Measurements from ENCODE around the gene ITGAD. TPM values are rescaled to one million over a fixed set of nuclear protein-coding genes. Genes with fewer than 3 reads are reported as not detected.
"Not testable (repeated sequence)": the region's sequence is repeated elsewhere in the genome, so short reads cannot be mapped to it uniquely, and the experiment has no call there.

ITGAD gene
- total RNA-seq, 2 experiments from 2014 or later, result not detected

DNA sequence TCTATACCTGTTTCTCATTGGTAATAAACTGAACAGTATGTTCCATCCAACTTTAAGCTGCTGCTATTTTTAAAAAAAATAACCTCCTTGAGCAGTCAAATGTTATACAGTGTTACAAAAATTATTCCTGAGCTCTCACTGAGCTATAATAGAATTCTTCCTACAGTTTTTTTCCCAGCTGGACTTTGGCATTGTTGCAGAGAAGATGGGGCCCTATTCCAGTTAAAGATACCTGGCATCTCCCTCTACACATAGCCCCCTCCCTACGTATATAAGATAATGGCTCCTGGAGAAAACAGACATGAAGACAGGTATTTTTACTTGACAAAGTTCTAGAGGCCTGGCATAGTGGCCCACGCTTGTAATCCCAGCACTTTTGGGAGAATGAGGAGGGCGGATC, 36.7 kb downstream of the ITGAD start:
- Mint-ChIP-seq H3K36me3 (ENCODE audit: low read depth) (no peaks in the 10 kb centered on the region), H3K4me1 (peaks cover 13% of the 10 kb centered on the region), H3K9me3 (no peaks in the 10 kb centered on the region), H3K27ac (no peak overlapping the region), H3K27me3 (no peaks in the 10 kb centered on the region), H3K4me3 (no peak overlapping the region)
- ChIA-PET POLR2A (no interaction called here), CTCF (interaction anchor here (1.1 to 3.3 kb wide), 5 partner anchors 10 to 288 kb away, joined by 3 to 14 read pairs (median 3); partner anchors contain the start of gene ZNF843)
- DNase-seq, result no peak

DNA sequence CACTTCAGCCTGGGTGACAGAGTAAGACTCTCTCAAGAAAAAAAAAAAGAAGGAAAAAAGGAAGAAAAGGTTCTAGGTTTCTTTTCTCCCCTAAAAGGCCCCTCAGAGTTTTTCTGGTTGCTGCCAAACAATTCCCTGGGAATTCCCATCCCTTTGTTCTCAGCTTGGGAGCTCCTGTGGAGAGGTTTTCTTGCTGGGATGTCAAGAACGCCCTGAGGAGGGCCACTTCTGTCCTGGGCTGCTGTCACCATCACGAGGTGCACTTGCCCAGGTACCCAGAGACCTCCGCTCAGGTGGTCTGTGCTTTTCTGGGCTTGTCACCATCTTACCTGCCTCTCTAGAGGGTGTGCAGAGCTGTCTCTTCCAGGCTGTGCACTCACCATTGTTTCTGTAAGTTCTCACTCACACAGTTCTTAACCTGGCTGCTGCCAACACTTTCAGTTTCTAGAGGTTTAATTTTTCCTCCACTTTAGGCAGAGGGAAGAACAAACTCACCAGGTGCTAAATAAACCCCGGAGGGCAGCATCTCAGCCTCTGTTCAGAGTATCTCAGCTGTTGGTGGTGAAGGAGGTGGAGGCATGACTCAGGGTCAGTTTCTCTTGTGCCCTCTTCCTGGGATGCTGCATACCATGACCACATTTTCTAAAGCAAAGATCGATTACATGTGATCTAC, 37.4 kb downstream of the ITGAD start:
- no peak for DNase-seq
- Mint-ChIP-seq H3K36me3 (ENCODE audit: low read depth) (no peaks in the 10 kb centered on the region), H3K27me3 (no peaks in the 10 kb centered on the region), H3K27ac (no peak overlapping the region), H3K4me3 (no peak overlapping the region), H3K9me3 (no peaks in the 10 kb centered on the region), H3K4me1 (peaks cover 13% of the 10 kb centered on the region)
- POLR2A ChIA-PET, result no interaction called here
- CTCF ChIA-PET, result interaction anchor here (0.9 to 3.3 kb wide), 6 partner anchors 8 to 289 kb away, joined by 3 to 14 read pairs (median 4); partner anchors contain the start of gene ZNF843

DNA sequence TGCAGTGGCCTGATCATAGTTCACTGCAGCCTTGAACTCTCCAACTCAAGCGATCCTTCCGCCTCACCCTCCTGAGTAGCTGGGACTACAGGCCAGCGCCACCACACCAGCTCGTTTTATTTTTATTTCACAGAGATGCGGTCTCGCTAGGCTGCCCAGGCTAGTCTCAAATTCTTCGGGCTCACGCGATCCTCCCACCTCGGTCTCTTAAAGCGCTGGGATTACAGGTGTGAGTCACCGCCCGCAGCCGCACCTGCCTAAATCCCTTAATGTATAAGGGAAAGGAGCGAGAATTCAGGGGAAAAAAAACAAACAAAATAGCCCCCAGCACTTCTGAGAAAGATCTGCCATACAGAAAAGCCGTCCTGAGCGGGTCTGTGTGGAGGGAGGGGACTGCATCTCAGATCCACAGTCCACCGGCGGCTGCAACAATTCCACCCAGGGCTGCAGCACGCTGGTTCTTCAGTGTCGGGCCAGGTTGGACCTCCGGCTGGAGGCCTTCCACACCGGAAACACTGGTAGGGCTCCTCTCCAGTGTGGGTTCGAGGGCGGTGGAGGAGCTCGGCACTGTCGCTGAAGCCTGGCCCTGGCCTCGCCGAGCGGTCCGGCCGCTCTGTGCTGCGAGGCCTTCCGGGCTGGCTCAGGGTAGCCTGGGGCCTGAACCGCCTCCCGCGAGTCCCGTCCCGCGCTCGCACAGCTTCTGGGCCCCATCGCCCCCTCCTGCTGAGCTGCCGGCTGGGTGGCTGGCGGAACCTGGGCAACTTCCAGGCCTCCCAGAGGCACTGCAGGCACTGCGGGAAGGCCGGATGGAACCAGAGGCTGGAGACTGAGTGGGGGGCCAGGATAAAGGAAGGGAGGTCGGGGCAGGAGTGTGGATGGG, 42.4 kb downstream of the ITGAD start:
- CTCF ChIA-PET, result interaction anchor here (0.7 to 1.7 kb wide), 2 partner anchors 19 to 20 kb away, joined by 3 to 4 read pairs; no protein-coding TSS in a partner anchor
- H3K4me3 Mint-ChIP-seq, result no peak overlapping the region
- peaks cover 16% of the 10 kb centered on the region for H3K4me1 Mint-ChIP-seq
- H3K9me3 Mint-ChIP-seq, result no peaks in the 10 kb centered on the region
- POLR2A ChIA-PET, result no interaction called here
- H3K27me3 Mint-ChIP-seq, result no peaks in the 10 kb centered on the region
- no peak overlapping the region for H3K27ac Mint-ChIP-seq
- no peaks in the 10 kb centered on the region for H3K36me3 Mint-ChIP-seq (ENCODE audit: low read depth)
- no peak for DNase-seq

DNA sequence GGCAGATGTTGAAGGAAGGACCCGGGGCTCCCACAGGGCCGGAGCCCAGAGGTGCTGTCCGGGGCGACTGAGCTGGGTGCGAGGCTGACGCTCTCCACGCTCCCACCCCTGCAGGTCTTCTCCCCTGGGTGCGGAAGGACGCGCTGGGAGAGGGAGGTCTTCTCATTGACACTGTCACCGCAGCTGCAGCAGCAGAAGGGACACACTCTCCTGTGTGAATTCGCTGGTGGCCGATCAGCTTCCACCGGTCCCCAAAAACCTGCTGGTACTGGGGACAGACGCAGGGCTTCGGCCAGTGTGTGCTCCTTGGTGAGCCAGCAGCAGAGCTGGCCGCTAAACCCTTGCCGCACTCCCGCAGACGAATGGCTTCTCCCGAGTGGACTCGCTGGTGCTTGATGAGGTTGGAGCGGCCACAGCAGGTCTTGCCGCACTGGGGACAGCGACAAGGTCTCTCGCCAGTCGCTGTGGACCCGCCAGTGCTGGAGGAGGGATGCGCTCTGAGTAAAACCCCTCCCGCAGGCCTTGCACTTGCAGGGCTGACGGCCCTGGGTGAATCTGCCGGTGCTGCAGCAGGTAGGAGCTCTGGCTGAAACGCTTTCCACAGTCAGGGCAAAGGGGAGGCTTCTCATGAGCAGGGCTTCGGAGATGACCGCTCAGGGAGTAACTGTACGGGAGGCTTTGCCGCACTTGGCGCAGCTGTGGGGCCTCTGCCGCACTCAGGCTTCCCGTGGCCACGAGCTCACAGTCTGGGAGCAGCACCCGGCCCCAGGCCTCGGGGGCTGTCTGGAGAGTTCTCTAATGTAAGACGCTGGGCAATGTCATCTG, 43.3 kb downstream of the ITGAD start:
- CTCF ChIA-PET, result interaction anchor here (0.6 to 1.7 kb wide), 5 partner anchors 11 to 22 kb away, joined by 3 to 4 read pairs (median 3); no protein-coding TSS in a partner anchor
- DNase-seq, result no peak
- no peak overlapping the region for H3K27ac Mint-ChIP-seq
- H3K36me3 Mint-ChIP-seq (ENCODE audit: low read depth), result no peaks in the 10 kb centered on the region
- H3K27me3 Mint-ChIP-seq, result no peaks in the 10 kb centered on the region
- POLR2A ChIA-PET, result no interaction called here
- H3K9me3 Mint-ChIP-seq, result no peaks in the 10 kb centered on the region
- H3K4me1 Mint-ChIP-seq, result peaks cover 12% of the 10 kb centered on the region
- no peak overlapping the region for H3K4me3 Mint-ChIP-seq

DNA sequence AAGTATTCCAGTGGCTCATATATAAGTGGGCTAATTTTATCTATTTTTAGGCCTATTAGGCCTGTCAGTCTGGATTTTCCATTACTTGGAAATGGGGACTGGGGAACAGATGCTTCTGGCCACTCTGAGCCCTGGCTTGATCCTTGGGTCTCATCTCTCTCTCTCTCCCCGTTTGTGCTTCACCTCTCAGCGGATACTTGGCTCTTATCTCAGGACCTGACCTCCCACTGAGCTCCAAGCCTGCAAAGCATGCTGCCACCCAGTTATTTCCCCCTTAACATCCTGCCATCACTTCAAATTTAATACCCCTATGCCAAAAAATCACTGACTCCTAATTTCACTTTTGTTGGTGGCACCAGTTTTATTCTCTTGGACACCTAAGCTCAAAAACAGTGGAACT, 45.3 kb downstream of the ITGAD start:
- H3K27me3 Mint-ChIP-seq, result peaks cover 1% of the 10 kb centered on the region
- H3K36me3 Mint-ChIP-seq (ENCODE audit: low read depth), result no peaks in the 10 kb centered on the region
- DNase-seq, result no peak
- no peaks in the 10 kb centered on the region for H3K9me3 Mint-ChIP-seq
- H3K4me3 Mint-ChIP-seq, result no peak overlapping the region
- peaks cover 19% of the 10 kb centered on the region for H3K4me1 Mint-ChIP-seq
- ChIA-PET CTCF (no interaction called here), POLR2A (no interaction called here)
- no peak overlapping the region for H3K27ac Mint-ChIP-seq

DNA sequence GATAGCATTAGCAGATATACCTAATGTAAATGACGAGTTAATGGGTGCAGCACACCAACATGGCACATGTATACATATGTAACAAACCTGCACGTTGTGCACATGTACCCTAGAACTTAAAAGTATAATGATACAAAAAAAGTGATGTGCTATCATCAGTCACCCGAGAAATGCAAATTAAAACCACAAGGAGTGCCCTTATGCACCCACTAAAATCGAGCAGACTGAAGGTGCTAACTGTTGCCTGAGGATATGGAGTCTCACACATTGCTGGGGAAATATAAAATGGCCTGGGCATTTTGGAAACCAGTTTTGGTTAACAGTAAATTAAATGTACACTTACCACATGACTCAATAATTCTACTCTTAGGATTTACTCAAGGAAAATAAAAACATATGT, 45.9 kb downstream of the ITGAD start:
- H3K4me1 Mint-ChIP-seq, result peaks cover 19% of the 10 kb centered on the region
- H3K36me3 Mint-ChIP-seq (ENCODE audit: low read depth); H3K4me3 Mint-ChIP-seq; H3K27ac Mint-ChIP-seq; H3K27me3 Mint-ChIP-seq; DNase-seq; CTCF ChIA-PET; H3K9me3 Mint-ChIP-seq; POLR2A ChIA-PET: not testable (repeated sequence)

DNA sequence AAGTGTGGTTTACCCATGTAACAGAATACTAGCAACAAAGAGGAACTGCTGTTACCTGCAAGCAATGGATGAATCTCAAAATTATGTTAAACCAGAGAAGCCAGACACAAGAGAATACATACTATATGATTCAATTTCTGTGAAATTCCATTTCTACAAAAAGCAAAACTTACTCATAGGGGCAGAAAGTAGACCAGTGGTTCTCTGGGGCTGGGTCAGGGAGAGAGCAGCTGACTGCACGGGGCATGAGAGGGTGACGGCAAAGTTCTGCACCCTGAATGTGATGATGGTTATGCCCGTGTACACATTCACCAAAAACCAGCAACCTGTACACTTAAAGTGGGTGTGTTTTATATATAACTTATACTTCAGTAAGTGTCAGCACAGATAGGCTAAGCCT, 46.4 kb downstream of the ITGAD start:
- H3K4me1 Mint-ChIP-seq, result peaks cover 19% of the 10 kb centered on the region
- ChIA-PET POLR2A (no interaction called here), CTCF (interaction anchor here (1.1 kb wide), 1 partner anchor 57 kb away, joined by 4 read pairs; no protein-coding TSS in a partner anchor)
- H3K36me3 Mint-ChIP-seq (ENCODE audit: low read depth), result no peaks in the 10 kb centered on the region
- H3K27me3 Mint-ChIP-seq, result peaks cover 1% of the 10 kb centered on the region
- no peak overlapping the region for H3K4me3 Mint-ChIP-seq
- DNase-seq, result no peak
- no peaks in the 10 kb centered on the region for H3K9me3 Mint-ChIP-seq
- H3K27ac Mint-ChIP-seq, result no peak overlapping the region

DNA sequence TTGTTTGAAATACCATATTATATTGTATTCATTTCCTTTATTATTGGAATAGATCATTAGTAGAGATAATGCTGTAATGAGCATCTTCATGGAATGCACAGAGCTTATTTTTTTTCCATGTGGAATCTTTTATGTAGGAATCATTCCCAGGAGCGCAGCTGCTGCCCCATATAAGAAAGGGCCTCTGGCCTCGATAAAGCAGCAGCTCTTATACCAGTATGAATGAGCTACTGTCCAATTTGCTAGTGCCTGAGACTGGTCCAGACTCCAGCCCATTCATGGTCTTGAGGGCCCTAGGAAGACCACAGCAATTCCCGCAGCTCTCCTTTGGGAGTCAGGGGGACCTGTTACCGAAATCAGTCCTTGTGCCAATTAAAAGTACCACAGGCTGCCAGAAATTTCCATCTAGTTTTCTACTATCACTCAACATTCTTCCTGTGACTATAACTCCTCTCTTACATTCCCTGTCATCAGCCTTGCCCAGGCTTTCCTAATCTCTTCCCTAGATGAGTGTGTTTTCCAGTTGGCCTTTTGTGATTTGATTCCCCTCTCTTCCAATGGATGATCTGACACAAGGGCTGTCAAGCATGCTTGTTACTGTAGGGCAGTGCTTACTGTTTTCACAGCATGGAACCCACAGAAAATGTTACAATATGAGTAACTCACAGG, 47.5 kb downstream of the ITGAD start:
- H3K4me1 Mint-ChIP-seq, result peaks cover 19% of the 10 kb centered on the region
- ChIA-PET POLR2A (no interaction called here), CTCF (interaction anchor here (0.6 to 1.6 kb wide), 6 partner anchors 9 to 283 kb away, joined by 3 to 11 read pairs (median 3); no protein-coding TSS in a partner anchor)
- H3K9me3 Mint-ChIP-seq, result no peaks in the 10 kb centered on the region
- H3K27me3 Mint-ChIP-seq, result peaks cover 1% of the 10 kb centered on the region
- DNase-seq, result no peak
- H3K4me3 Mint-ChIP-seq, result no peak overlapping the region
- no peak overlapping the region for H3K27ac Mint-ChIP-seq
- no peaks in the 10 kb centered on the region for H3K36me3 Mint-ChIP-seq (ENCODE audit: low read depth)

DNA sequence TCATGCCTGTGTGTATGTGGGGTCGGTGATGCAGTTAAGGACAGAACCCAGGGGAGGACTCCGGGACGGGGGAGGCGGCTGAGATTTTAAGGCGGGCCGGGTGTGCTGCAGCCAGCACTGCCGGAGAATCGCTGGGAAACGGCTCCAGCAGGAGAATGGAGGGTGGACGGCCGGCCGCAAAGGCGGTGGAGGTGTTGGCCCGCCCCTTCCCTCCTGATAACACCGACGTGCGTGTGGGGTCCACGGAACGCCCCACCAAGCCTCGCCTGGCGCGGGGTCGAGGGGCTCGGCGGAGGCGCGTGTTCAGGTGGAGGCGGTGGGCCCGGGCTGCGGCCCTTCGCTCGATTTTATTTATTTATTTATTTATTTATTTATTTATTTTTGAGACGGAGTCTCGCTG, 48.8 kb downstream of the ITGAD start:
- Mint-ChIP-seq H3K4me3 (peak overlapping the region; percentile 71), H3K27ac (no peak overlapping the region), H3K36me3 (ENCODE audit: low read depth) (no peaks in the 10 kb centered on the region), H3K27me3 (peaks cover 1% of the 10 kb centered on the region), H3K4me1 (peaks cover 19% of the 10 kb centered on the region), H3K9me3 (no peaks in the 10 kb centered on the region)
- ChIA-PET POLR2A (interaction anchor here (1.0 to 1.1 kb wide), 2 partner anchors 239 to 357 kb away, joined by 3 to 6 read pairs; partner anchors contain the start of gene PYCARD), CTCF (interaction anchor here (0.8 to 2.9 kb wide), 12 partner anchors 9 to 284 kb away, joined by 3 to 23 read pairs (median 6); partner anchors contain the start of genes ARMC5, COX6A2, FUS and PYCARD)
- DNase-seq, result no peak

DNA sequence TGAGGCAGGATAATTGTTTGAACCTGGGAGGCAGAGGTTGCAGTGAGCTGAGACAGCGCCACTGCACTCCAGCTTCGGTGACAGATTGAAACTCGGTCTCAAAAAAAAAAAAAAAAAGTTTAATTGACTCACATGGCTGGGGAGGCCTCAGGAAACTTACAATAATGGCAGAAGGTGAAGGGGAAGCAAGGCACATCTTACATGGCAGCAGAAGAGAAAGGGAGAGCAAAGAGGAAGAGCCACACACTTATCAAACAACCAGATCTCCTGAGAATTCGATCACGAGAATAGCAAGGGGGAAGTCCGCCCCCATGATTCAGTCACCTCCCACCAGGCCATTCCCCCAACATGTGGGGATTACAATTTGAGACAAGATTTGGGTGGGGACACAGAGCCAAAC, 52.8 kb downstream of the ITGAD start:
- H3K4me3 Mint-ChIP-seq; H3K36me3 Mint-ChIP-seq (ENCODE audit: low read depth); POLR2A ChIA-PET; H3K27ac Mint-ChIP-seq; H3K9me3 Mint-ChIP-seq; H3K27me3 Mint-ChIP-seq; DNase-seq: not testable (repeated sequence)
- H3K4me1 Mint-ChIP-seq, result peaks cover 11% of the 10 kb centered on the region
- CTCF ChIA-PET, result interaction anchor here (0.6 kb wide), 1 partner anchor 1344 kb away, joined by 4 read pairs; no protein-coding TSS in a partner anchor

DNA sequence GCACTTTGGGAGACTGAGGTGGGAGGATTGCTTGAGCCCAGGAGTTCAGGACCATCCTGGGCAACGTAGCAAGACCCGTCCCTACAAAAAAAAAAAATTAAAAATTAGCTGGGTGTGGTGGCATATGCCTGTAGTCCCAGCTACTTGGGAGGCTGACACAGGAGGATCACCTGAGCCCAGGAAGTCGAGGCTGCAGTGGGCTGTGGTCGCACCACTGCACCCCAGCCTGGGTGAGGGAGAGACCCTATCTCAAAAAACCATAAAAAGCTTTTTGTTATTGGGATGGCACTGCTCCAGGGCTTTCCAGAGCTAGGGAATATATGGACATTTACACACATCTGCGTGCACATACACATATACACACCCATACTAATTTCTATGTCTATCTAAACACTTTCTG, 58.1 kb downstream of the ITGAD start:
- Mint-ChIP-seq H3K4me1 (peaks cover 28% of the 10 kb centered on the region), H3K27me3 (no peaks in the 10 kb centered on the region), H3K4me3 (no peak overlapping the region), H3K27ac (no peak overlapping the region), H3K36me3 (ENCODE audit: low read depth) (peaks cover 8% of the 10 kb centered on the region), H3K9me3 (no peaks in the 10 kb centered on the region)
- POLR2A ChIA-PET, result no interaction called here
- DNase-seq, result no peak
- CTCF ChIA-PET, result interaction anchor here (0.8 to 1.8 kb wide), 3 partner anchors 9 kb away, joined by 3 to 5 read pairs (median 5); partner anchors contain the start of gene ZNF843
